Measurements from ENCODE around the gene TSPAN18. TPM values are rescaled to one million over a fixed set of nuclear protein-coding genes. Genes with fewer than 3 reads are reported as not detected.

Gene TSPAN18
- total and polyA plus RNA-seq, 2 of the 4 experiments (the other 2 are of a cell fraction) = 0.36 to 1.1 TPM

DNA sequence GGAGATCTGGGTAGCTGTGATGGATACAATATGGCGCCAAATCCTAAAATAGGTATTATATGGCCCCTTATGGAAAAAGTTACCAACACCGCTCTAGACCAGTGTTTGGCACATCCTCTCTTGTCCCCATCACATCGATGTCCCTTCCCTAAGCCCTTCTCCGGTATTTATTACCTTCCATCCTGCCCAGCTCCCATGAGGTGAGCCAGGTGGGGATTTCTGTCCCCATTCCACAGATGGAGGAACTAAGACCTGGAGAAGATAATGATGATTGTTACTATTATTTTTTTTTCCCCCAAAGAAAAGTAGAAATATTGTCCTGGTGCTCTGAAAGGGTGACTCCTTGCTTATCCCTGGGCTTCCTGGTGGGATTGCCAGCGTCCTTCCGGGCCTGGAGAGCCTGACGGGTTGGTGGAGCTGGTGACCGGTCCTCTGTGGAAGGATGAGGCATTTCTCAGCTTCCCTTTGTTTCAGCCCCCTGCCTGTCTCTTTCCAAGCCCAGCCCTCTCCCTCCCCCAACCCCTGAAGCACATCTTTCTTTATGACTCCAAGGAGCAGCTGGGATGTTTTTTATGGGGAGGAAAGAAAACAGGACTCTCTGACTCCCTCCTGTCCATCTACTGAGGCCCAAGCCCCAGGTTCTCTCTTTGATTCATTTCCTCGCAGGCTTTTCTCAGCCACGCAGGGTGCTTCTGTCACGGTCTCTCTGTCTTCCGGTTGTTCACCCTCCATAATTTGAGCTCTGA lies 158.5 kb downstream of the TSPAN18 start:
- no peak overlapping the region for H4K8ac ChIP-seq (ENCODE audit: low read depth in 2 of 2, low read length in 2 of 2)
- H3K4me3 ChIP-seq (ENCODE audit: insufficient read depth, low read depth, low read length) = no peak overlapping the region
- no peaks in the 10 kb centered on the region for H3K9me1 ChIP-seq (ENCODE audit: insufficient read depth, low read length)
- H3K27me3 ChIP-seq (ENCODE audit: control insufficient read depth, insufficient read depth, low read length) = peaks cover 24% of the 10 kb centered on the region
- H2AK5ac ChIP-seq (ENCODE audit: low read depth, low read length) = no peak overlapping the region; the same call in 1 of the 2 replicates
- no peak overlapping the region for H2BK15ac ChIP-seq (ENCODE audit: low read depth, low read length)
- H3K27ac ChIP-seq (ENCODE audit: insufficient read depth, low read length) = no peak overlapping the region
- no peaks in the 10 kb centered on the region for H4K20me1 ChIP-seq (ENCODE audit: insufficient read depth, low read length)
- intact Hi-C loops (cut with micrococcal nuclease) = loop anchor here (5.0 kb wide), 2 partner anchors 43 to 98 kb away; no protein-coding TSS in a partner anchor
- H3K9ac ChIP-seq (ENCODE audit: low read depth, low read length) = no peak overlapping the region
- H3K23ac ChIP-seq (ENCODE audit: low read depth, low read length) = no peak overlapping the region
- in situ Hi-C loops (cut with MboI; ENCODE audit: low sequenced_read_pairs) = no loop called here
- no peak overlapping the region for H2BK5ac ChIP-seq (ENCODE audit: low read depth, low read length, poor library complexity, severe bottlenecking)
- H3K36me3 ChIP-seq (ENCODE audit: control insufficient read depth, insufficient read depth, low read length) = no peaks in the 10 kb centered on the region
- H3K4me1 ChIP-seq (ENCODE audit: control insufficient read depth, insufficient read depth, low read length) = peaks cover 11% of the 10 kb centered on the region
- no peak overlapping the region for H3K14ac ChIP-seq (replicated peaks; ENCODE audit: low read depth, low read length)
- no peak for ATAC-seq (ENCODE audit: low read depth)
- H4K5ac ChIP-seq (ENCODE audit: low read depth, low read length) = no peak overlapping the region; the same call in 1 of the 2 replicates
- no peak overlapping the region for H2BK120ac ChIP-seq (ENCODE audit: low read depth, low read length)
- BruUV-seq (replicated peaks) = no TSS peak
- H3K4me2 ChIP-seq (ENCODE audit: low read depth, low read length) = no peak overlapping the region
- dilution Hi-C loops (cut with HindIII; ENCODE audit: low sequenced_read_pairs, unreplicated experiment) = loop anchor here (25.0 kb wide), 1 partner anchor 123 kb away; no protein-coding TSS in a partner anchor
- H2AFZ ChIP-seq (replicated peaks; ENCODE audit: low read length, poor library complexity) = no peak overlapping the region
- H3K56ac ChIP-seq (ENCODE audit: extremely low read depth, insufficient read depth, low read length) = no peak overlapping the region
- no CpG with 5 or more reads among the region's 12 CpGs for WGBS, 2 experiments (ENCODE audit: extremely low coverage in 2 of 2, insufficient read length in 1 of 2)
- H3K9me3 ChIP-seq (ENCODE audit: control insufficient read depth, insufficient read depth, low read length) = no peaks in the 10 kb centered on the region
- no peaks in the 10 kb centered on the region for H3K79me1 ChIP-seq (ENCODE audit: low read depth in 1 of 2, low read length in 2 of 2)
- H2AK9ac ChIP-seq (replicated peaks; ENCODE audit: low read depth, low read length, poor library complexity) = no peak overlapping the region
- H2BK20ac ChIP-seq (ENCODE audit: low read depth, low read length) = no peak overlapping the region
- DNase-seq = no peak
- no peak overlapping the region for H4K91ac ChIP-seq (ENCODE audit: insufficient read depth, low read depth, low read length)
- H3K18ac ChIP-seq (ENCODE audit: low read depth, low read length) = no peak overlapping the region
- ChIA-PET POLR2A (ENCODE audit: unreplicated experiment) (interaction anchor here (0.6 kb wide), 1 partner anchor 77 kb away, joined by 3 read pairs; no protein-coding TSS in a partner anchor), CTCF (no interaction called here)
- no peak overlapping the region for H3K4ac ChIP-seq (ENCODE audit: low read depth, low read length)
- TF ChIP-seq, protein P1, sequence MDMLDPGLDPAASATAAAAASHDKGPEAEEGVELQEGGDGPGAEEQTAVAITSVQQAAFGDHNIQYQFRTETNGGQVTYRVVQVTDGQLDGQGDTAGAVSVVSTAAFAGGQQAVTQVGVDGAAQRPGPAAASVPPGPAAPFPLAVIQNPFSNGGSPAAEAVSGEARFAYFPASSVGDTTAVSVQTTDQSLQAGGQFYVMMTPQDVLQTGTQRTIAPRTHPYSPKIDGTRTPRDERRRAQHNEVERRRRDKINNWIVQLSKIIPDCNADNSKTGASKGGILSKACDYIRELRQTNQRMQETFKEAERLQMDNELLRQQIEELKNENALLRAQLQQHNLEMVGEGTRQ (IDR thresholded peaks at IDR 0.05; ENCODE audit: low read depth, low read length) = no peak
- no peak for TF ChIP-seq CEBPB (IDR thresholded peaks at IDR 0.05; ENCODE audit: low read depth, low read length)
- TF ChIP-seq RAD21 (IDR thresholded peaks at IDR 0.05; ENCODE audit: low read length) = no peak
- no peak for TF ChIP-seq MXI1 (IDR thresholded peaks at IDR 0.05; ENCODE audit: borderline replicate concordance, low read depth, low read length)
- TF ChIP-seq, protein P2, sequence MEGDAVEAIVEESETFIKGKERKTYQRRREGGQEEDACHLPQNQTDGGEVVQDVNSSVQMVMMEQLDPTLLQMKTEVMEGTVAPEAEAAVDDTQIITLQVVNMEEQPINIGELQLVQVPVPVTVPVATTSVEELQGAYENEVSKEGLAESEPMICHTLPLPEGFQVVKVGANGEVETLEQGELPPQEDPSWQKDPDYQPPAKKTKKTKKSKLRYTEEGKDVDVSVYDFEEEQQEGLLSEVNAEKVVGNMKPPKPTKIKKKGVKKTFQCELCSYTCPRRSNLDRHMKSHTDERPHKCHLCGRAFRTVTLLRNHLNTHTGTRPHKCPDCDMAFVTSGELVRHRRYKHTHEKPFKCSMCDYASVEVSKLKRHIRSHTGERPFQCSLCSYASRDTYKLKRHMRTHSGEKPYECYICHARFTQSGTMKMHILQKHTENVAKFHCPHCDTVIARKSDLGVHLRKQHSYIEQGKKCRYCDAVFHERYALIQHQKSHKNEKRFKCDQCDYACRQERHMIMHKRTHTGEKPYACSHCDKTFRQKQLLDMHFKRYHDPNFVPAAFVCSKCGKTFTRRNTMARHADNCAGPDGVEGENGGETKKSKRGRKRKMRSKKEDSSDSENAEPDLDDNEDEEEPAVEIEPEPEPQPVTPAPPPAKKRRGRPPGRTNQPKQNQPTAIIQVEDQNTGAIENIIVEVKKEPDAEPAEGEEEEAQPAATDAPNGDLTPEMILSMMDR (conservative IDR thresholded peaks at IDR 0.05; ENCODE audit: low read depth, low read length) = no peak
- TF ChIP-seq SMC3 (IDR thresholded peaks at IDR 0.05; ENCODE audit: low read depth, low read length) = no peak
- TF ChIP-seq MAFK (IDR thresholded peaks at IDR 0.05; ENCODE audit: low read depth, low read length) = no peak
- TF ChIP-seq CHD1 (IDR thresholded peaks at IDR 0.05; ENCODE audit: low read depth, low read length) = no peak
- TF ChIP-seq RCOR1 (IDR thresholded peaks at IDR 0.05; ENCODE audit: insufficient replicate concordance, low read length) = no peak
- no peak for TF ChIP-seq MAZ (IDR thresholded peaks at IDR 0.05; ENCODE audit: borderline replicate concordance, low read depth, low read length)
- TF ChIP-seq FOS (IDR thresholded peaks at IDR 0.05; ENCODE audit: low read depth, low read length) = no peak
- no peak for TF ChIP-seq NFE2L2 (IDR thresholded peaks at IDR 0.05; ENCODE audit: low read depth, low read length)
- TF ChIP-seq, protein P3, sequence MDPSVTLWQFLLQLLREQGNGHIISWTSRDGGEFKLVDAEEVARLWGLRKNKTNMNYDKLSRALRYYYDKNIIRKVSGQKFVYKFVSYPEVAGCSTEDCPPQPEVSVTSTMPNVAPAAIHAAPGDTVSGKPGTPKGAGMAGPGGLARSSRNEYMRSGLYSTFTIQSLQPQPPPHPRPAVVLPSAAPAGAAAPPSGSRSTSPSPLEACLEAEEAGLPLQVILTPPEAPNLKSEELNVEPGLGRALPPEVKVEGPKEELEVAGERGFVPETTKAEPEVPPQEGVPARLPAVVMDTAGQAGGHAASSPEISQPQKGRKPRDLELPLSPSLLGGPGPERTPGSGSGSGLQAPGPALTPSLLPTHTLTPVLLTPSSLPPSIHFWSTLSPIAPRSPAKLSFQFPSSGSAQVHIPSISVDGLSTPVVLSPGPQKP (IDR thresholded peaks at IDR 0.05; ENCODE audit: borderline replicate concordance, low read depth, low read length) = no peak
- TF ChIP-seq RFX5 (IDR thresholded peaks at IDR 0.05; ENCODE audit: low read depth, low read length) = no peak
- TF ChIP-seq BHLHE40 (IDR thresholded peaks at IDR 0.05; ENCODE audit: low read depth, low read length) = no peak

Data from IMR-90 (cell line).